Fibroblast of lung (primary cell): ENCODE measurements around the gene HOXC11. TPM values are rescaled to one million over a fixed set of nuclear protein-coding genes. Genes with fewer than 3 reads are reported as not detected.

Source experiments
- DNase-seq, 2 donors: peaks; one replicate each; pipeline versions ENCODE4 v3.0.0 to v3.0.0-alpha.2; 2010; ENCODE audit warnings: low read depth in 2 of 2
- H2AFZ ChIP-seq: 2 replicates; pipeline ENCODE4 v1.5.1; 2012; ENCODE audit warnings: low read length, control low read depth, inconsistent platforms
- H3K27ac ChIP-seq: 2 replicates; pipeline ENCODE4 v1.5.1; 2011; ENCODE audit warnings: low read length, control low read depth; ENCODE audit not compliant: insufficient read depth
- H3K27me3 ChIP-seq: 2 replicates; pipeline ENCODE4 v1.5.1; 2011; ENCODE audit warnings: mild to moderate bottlenecking, low read length; ENCODE audit not compliant: control insufficient read depth, insufficient read depth
- H3K36me3 ChIP-seq: 2 replicates; pipeline ENCODE4 v1.5.1; 2011; ENCODE audit warnings: low read length; ENCODE audit not compliant: control insufficient read depth, insufficient read depth
- H3K4me1 ChIP-seq: 2 replicates; pipeline ENCODE4 v1.5.1; 2011; ENCODE audit warnings: low read length; ENCODE audit not compliant: control insufficient read depth, insufficient read depth; ENCODE audit errors: extremely low read depth
- H3K4me2 ChIP-seq: 2 replicates; pipeline ENCODE4 v1.5.1; 2011; ENCODE audit warnings: low read length, control low read depth; ENCODE audit not compliant: insufficient read depth; ENCODE audit errors: extremely low read depth
- H3K4me3 ChIP-seq, 4 experiments: fragments of 200-600 bp in 1 of 4; sonication (generic) in 1 of 4; replicated peaks in 1 of 4; 2 replicates each; pipeline ENCODE4 v1.5.1; 2011 to 2016; ENCODE audit warnings: low read length in 4 of 4, low read depth in 3 of 4, mild to moderate bottlenecking in 3 of 4, control low read depth in 2 of 4, inconsistent platforms in 1 of 4, mixed read lengths in 1 of 4; ENCODE audit not compliant: insufficient read depth in 1 of 4; ENCODE audit errors: control extremely low read depth in 1 of 4
- H3K79me2 ChIP-seq: 2 replicates; pipeline ENCODE4 v1.5.1; 2012; ENCODE audit warnings: mild to moderate bottlenecking, low read length, inconsistent platforms; ENCODE audit not compliant: control insufficient read depth, insufficient read depth
- H3K9ac ChIP-seq: 2 replicates; pipeline ENCODE4 v1.5.1; 2011; ENCODE audit warnings: mild to moderate bottlenecking, low read length, control low read depth; ENCODE audit not compliant: insufficient read depth
- H3K9me3 ChIP-seq: 2 replicates; pipeline ENCODE4 v1.5.1; 2012; ENCODE audit warnings: low read depth, low read length; ENCODE audit not compliant: control insufficient read depth, insufficient read depth
- H4K20me1 ChIP-seq: 2 replicates; pipeline ENCODE4 v1.5.1; 2011; ENCODE audit warnings: low read length; ENCODE audit not compliant: control insufficient read depth, insufficient read depth; ENCODE audit errors: extremely low read depth
- EZH2 ChIP-seq: IDR thresholded peaks from 2 replicates; pipeline ENCODE4 v1.5.1; 2012; ENCODE audit warnings: low read length, control low read depth, mild to moderate bottlenecking; ENCODE audit errors: missing control alignments
- polyA plus RNA-seq, 2 donors: library from polyadenylated mRNA; depleted of rRNA in 1 of 2; stranded (reverse) in 1 of 2; unstranded in 1 of 2; fragments of >200 nt; gene quantifications; 2 replicates each; pipeline ENCODE4 v1.2.1, GENCODE V29; 2011 to 2012; ENCODE audit warnings: missing spikeins in 1 of 2
- total RNA-seq: library from RNA; depleted of rRNA; stranded (reverse); fragments of >200 nt; gene quantifications from 2 replicates; pipeline ENCODE4 v1.2.1, GENCODE V29; 2014
- TF ChIP-seq, protein P1 (sequence below), 2 donors: IDR thresholded peaks in 1 of 2; conservative IDR thresholded peaks in 1 of 2; 1 replicate in 1 of 2; 2 replicates in 1 of 2; pipeline ENCODE4 v1.5.1; 2011 to 2012; ENCODE audit warnings: low read length in 2 of 2, control low read depth in 1 of 2, inconsistent platforms in 1 of 2, low read depth in 1 of 2, mild to moderate bottlenecking in 1 of 2

Gene HOXC11
- total and polyA plus RNA-seq, 2 donors (not counting 1 experiment from before 2014, with no cell fraction given) = not detected

DNA sequence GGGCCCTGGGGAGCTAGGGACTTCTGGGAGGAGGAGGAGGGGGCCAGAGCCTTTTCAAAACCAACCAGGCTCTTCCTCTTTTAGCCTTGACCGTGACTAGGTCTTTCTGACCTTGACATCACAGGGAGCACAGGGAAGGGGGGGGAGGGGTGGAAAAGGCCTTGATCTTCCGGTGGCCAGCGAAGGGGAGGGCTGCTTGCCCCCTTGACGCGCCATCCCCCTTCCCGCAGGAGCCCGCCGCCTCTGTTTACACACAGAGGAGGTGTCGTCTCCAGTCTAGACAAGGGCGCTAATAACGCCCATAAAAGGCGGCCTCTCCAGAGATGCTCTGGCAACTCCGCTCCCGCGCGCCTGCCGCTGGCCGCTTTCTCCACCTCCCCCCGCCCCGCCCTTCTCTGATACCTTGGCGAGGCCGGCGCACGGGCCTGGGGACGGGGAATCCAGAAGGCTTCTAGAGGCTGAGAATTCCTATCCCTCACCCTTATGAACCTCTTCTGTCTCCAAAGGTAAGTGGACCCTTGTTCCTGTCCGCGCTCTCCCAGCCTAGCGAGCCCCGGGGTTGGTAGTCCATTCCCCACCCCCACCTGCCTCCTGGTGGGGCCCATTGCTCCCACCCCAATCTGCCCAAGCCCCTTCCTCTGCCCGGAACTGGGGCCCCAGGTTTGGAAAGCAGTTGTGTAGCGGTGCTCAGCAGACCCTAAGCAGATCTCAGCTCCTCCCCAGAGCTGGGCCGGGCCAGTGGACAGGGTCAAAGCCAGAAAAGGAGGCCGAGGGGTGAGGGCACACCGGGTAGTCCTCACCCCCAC lies 23.1 kb upstream of the HOXC11 start:
- no peaks in the 10 kb centered on the region for H3K9me3 ChIP-seq
- no peak overlapping the region for H2AFZ ChIP-seq
- no peak overlapping the region for H3K27ac ChIP-seq
- TF ChIP-seq, protein P1, sequence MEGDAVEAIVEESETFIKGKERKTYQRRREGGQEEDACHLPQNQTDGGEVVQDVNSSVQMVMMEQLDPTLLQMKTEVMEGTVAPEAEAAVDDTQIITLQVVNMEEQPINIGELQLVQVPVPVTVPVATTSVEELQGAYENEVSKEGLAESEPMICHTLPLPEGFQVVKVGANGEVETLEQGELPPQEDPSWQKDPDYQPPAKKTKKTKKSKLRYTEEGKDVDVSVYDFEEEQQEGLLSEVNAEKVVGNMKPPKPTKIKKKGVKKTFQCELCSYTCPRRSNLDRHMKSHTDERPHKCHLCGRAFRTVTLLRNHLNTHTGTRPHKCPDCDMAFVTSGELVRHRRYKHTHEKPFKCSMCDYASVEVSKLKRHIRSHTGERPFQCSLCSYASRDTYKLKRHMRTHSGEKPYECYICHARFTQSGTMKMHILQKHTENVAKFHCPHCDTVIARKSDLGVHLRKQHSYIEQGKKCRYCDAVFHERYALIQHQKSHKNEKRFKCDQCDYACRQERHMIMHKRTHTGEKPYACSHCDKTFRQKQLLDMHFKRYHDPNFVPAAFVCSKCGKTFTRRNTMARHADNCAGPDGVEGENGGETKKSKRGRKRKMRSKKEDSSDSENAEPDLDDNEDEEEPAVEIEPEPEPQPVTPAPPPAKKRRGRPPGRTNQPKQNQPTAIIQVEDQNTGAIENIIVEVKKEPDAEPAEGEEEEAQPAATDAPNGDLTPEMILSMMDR (conservative IDR thresholded peaks at IDR 0.05 in 1 of 2, IDR thresholded peaks at IDR 0.05 in 1 of 2; ENCODE audit: low read depth in 1 of 2, low read length in 2 of 2) = no peak
- TF ChIP-seq EZH2 = no peak
- no peaks in the 10 kb centered on the region for H3K4me1 ChIP-seq
- no peaks in the 10 kb centered on the region for H3K36me3 ChIP-seq
- DNase-seq = no peak
- H3K27me3 ChIP-seq = peaks cover 91% of the 10 kb centered on the region
- no peaks in the 10 kb centered on the region for H3K79me2 ChIP-seq
- H3K9ac ChIP-seq = no peak overlapping the region
- H4K20me1 ChIP-seq = peaks cover 2% of the 10 kb centered on the region
- H3K4me2 ChIP-seq = no peak overlapping the region
- H3K4me3 ChIP-seq = no peak overlapping the region

DNA sequence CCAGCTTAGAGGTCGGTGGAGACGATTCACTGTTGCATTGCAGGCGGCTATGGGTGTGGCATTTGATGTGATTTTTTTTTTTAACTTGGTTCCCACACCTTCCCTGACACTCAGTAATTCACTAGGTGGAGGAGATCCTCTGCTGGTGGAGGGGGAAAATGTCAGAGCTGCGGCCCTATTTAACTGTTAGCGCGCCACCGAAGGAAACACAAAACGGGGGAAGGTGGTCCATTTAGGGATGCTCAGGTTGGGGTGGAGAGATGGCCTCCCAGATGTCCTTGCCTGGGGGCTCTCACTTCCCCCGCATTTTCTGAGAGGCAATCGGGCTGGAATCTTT lies 22.5 kb upstream of the HOXC11 start:
- H3K36me3 ChIP-seq = no peaks in the 10 kb centered on the region
- no peaks in the 10 kb centered on the region for H3K4me1 ChIP-seq
- no peak overlapping the region for H2AFZ ChIP-seq
- no peak overlapping the region for H3K4me2 ChIP-seq
- no peaks in the 10 kb centered on the region for H3K9me3 ChIP-seq
- DNase-seq = no peak
- peaks cover 91% of the 10 kb centered on the region for H3K27me3 ChIP-seq
- TF ChIP-seq EZH2 = no peak
- TF ChIP-seq, protein P1 (conservative IDR thresholded peaks at IDR 0.05 in 1 of 2, IDR thresholded peaks at IDR 0.05 in 1 of 2; ENCODE audit: low read depth in 1 of 2, low read length in 2 of 2) = no peak
- H3K79me2 ChIP-seq = no peaks in the 10 kb centered on the region
- no peak overlapping the region for H3K27ac ChIP-seq
- H4K20me1 ChIP-seq = peaks cover 2% of the 10 kb centered on the region
- H3K4me3 ChIP-seq = no peak overlapping the region
- H3K9ac ChIP-seq = no peak overlapping the region

DNA sequence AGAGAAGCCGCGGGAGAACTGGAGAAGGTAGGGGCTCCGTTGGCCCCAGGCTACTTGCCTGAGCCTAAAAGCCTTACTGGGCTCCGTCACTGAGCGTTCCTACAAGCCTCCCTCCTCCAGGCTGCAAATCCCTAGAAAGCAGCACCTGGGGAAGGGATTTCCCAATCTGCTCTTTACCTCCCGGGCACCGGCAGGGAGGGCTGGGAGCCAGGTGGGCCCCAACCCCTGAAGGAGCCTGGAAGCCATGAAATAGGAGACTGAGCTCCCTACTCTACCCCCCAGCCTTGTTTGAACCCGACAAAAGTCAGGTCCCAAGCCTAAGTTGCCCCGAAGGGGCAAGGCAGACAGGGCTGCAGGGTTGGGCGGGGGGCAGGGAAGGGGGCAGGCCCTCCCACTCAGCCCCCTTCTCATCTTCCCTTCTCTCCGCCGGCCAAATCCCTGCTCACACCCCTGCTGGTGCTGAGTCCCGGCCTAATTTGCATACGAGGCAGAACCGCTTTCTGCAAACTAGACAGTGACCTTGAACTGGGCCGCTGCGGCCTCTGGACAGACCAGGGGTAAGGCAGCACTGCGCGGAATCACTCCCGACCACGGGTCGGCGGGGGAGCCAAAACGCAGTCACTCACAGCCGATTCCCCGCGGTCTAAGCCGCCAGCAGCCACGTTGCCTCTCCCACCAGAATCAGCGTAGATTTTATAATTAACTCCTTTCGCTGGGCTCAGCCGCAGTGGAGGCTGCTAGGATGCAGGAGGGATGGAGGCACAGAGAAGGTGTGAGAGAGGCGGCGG lies 21.9 kb upstream of the HOXC11 start:
- no peak overlapping the region for H3K4me2 ChIP-seq
- TF ChIP-seq EZH2 = no peak
- TF ChIP-seq, protein P1 (conservative IDR thresholded peaks at IDR 0.05 in 1 of 2, IDR thresholded peaks at IDR 0.05 in 1 of 2; ENCODE audit: low read depth in 1 of 2, low read length in 2 of 2) = no peak
- H3K27ac ChIP-seq = no peak overlapping the region
- DNase-seq = no peak
- H3K27me3 ChIP-seq = peaks cover 91% of the 10 kb centered on the region
- H3K9me3 ChIP-seq = no peaks in the 10 kb centered on the region
- H2AFZ ChIP-seq = no peak overlapping the region
- H3K9ac ChIP-seq = no peak overlapping the region
- no peaks in the 10 kb centered on the region for H3K79me2 ChIP-seq
- H3K4me1 ChIP-seq = no peaks in the 10 kb centered on the region
- peaks cover 2% of the 10 kb centered on the region for H4K20me1 ChIP-seq
- no peaks in the 10 kb centered on the region for H3K36me3 ChIP-seq
- no peak overlapping the region for H3K4me3 ChIP-seq
